ENCODE measurements around the gene SMIM44. TPM values are rescaled to one million over a fixed set of nuclear protein-coding genes. Genes with fewer than 3 reads are reported as not detected.

SMIM44 gene
- total and polyA plus RNA-seq, 9 of the 15 experiments (the other 6 are each of a cell fraction or from before 2014, with no cell fraction given), result not detected

GRCh38 chr19:3507371-3508120, 24.3 kb upstream of the SMIM44 start:
- in situ Hi-C loops (cut with MboI), result no loop called here
- ChIA-PET POLR2A (interaction anchor here (0.6 to 1.0 kb wide), 2 partner anchors 13 to 84 kb away, joined by 4 read pairs; no protein-coding TSS in a partner anchor), CTCF (ENCODE audit: low intra/inter-chr PET ratio) (no interaction called here)
- FAIRE-seq (peak; percentile 42), ATAC-seq (no peak), DNase-seq (ENCODE audit: extremely low read depth in 1 of 4, low spot score in 3 of 4) (peak; percentile 37 to 57 (median 50))
- Histone ChIP-seq H3K9me3 (replicated peaks; ENCODE audit: control insufficient read depth, insufficient read depth, low read depth, low read length) (no peaks in the 10 kb centered on the region), H3K36me3 (ENCODE audit: control insufficient read depth, insufficient read depth, low read length) (peaks cover 38% of the 10 kb centered on the region; the same call in 2 of the 3 replicates), H3K27me3 (ENCODE audit: control insufficient read depth in 2 of 2, insufficient read depth in 2 of 2, low read length in 2 of 2) (no peaks in the 10 kb centered on the region), H3K9me1 (ENCODE audit: control insufficient read depth, insufficient read depth, low read length) (peaks cover 14% of the 10 kb centered on the region), H2AFZ (ENCODE audit: low read depth, low read length) (no peak overlapping the region), H3K79me2 (ENCODE audit: control insufficient read depth, insufficient read depth, low read length) (peaks cover 67% of the 10 kb centered on the region), H3K9ac (ENCODE audit: insufficient read depth in 1 of 2, low read depth in 2 of 2, low read length in 2 of 2) (peak overlapping the region; percentile 30 to 94; a peak in 2 of 4 replicates), H3K4me2 (ENCODE audit: insufficient read depth, low read length) (peak overlapping the region; percentile 88), H4K20me1 (replicated peaks; ENCODE audit: control insufficient read depth, insufficient read depth, low read length) (peaks cover 45% of the 10 kb centered on the region), H3K27ac (ENCODE audit: extremely low read depth, low read depth, low read length) (peak overlapping the region; percentile 41; the same call in 1 of the 3 replicates), H3K4me3 (peak overlapping the region; percentile 99), H3K4me1 (replicated peaks in 1 of 2; ENCODE audit: control insufficient read depth in 2 of 2, insufficient read depth in 2 of 2, low read length in 2 of 2) (peaks cover 21 to 81% of the 10 kb centered on the region in 2 experiments; a peak in 4 of 5 replicates)
- BruUV-seq (replicated peaks), result TSS peak; percentile 37
- intact Hi-C loops (cut with micrococcal nuclease), result no loop called here
- 54% methylated on average over 25 of the region's 31 CpGs for WGBS (ENCODE audit: insufficient coverage, low coverage, missing lambda C conversion rate)
- TF ChIP-seq, protein P1, sequence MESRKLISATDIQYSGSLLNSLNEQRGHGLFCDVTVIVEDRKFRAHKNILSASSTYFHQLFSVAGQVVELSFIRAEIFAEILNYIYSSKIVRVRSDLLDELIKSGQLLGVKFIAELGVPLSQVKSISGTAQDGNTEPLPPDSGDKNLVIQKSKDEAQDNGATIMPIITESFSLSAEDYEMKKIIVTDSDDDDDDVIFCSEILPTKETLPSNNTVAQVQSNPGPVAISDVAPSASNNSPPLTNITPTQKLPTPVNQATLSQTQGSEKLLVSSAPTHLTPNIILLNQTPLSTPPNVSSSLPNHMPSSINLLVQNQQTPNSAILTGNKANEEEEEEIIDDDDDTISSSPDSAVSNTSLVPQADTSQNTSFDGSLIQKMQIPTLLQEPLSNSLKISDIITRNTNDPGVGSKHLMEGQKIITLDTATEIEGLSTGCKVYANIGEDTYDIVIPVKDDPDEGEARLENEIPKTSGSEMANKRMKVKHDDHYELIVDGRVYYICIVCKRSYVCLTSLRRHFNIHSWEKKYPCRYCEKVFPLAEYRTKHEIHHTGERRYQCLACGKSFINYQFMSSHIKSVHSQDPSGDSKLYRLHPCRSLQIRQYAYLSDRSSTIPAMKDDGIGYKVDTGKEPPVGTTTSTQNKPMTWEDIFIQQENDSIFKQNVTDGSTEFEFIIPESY (CRISPR knock-in tag; IDR thresholded peaks at IDR 0.05), result peak; percentile 77; the same call in 1 of the 2 replicates
- TF ChIP-seq POLR2AphosphoS2 (IDR thresholded peaks at IDR 0.05; ENCODE audit: low read length) (no peak), JUND (IDR thresholded peaks at IDR 0.05; ENCODE audit: borderline replicate concordance, low read depth, low read length) (peak; percentile 67), JUND (tag; IDR thresholded peaks at IDR 0.05; ENCODE audit: borderline replicate concordance, low read depth, low read length) (no peak; the same call in 2 of the 3 replicates), JUN (IDR thresholded peaks at IDR 0.05; ENCODE audit: borderline replicate concordance, low read depth, low read length) (peak; percentile 56; the same call in 1 of the 2 replicates), JUN (CRISPR knock-in tag; IDR thresholded peaks at IDR 0.05; ENCODE audit: borderline replicate concordance) (no peak), HDGF (IDR thresholded peaks at IDR 0.05) (peak; percentile 52; the same call in 1 of the 2 replicates)
- TF ChIP-seq, protein P2, sequence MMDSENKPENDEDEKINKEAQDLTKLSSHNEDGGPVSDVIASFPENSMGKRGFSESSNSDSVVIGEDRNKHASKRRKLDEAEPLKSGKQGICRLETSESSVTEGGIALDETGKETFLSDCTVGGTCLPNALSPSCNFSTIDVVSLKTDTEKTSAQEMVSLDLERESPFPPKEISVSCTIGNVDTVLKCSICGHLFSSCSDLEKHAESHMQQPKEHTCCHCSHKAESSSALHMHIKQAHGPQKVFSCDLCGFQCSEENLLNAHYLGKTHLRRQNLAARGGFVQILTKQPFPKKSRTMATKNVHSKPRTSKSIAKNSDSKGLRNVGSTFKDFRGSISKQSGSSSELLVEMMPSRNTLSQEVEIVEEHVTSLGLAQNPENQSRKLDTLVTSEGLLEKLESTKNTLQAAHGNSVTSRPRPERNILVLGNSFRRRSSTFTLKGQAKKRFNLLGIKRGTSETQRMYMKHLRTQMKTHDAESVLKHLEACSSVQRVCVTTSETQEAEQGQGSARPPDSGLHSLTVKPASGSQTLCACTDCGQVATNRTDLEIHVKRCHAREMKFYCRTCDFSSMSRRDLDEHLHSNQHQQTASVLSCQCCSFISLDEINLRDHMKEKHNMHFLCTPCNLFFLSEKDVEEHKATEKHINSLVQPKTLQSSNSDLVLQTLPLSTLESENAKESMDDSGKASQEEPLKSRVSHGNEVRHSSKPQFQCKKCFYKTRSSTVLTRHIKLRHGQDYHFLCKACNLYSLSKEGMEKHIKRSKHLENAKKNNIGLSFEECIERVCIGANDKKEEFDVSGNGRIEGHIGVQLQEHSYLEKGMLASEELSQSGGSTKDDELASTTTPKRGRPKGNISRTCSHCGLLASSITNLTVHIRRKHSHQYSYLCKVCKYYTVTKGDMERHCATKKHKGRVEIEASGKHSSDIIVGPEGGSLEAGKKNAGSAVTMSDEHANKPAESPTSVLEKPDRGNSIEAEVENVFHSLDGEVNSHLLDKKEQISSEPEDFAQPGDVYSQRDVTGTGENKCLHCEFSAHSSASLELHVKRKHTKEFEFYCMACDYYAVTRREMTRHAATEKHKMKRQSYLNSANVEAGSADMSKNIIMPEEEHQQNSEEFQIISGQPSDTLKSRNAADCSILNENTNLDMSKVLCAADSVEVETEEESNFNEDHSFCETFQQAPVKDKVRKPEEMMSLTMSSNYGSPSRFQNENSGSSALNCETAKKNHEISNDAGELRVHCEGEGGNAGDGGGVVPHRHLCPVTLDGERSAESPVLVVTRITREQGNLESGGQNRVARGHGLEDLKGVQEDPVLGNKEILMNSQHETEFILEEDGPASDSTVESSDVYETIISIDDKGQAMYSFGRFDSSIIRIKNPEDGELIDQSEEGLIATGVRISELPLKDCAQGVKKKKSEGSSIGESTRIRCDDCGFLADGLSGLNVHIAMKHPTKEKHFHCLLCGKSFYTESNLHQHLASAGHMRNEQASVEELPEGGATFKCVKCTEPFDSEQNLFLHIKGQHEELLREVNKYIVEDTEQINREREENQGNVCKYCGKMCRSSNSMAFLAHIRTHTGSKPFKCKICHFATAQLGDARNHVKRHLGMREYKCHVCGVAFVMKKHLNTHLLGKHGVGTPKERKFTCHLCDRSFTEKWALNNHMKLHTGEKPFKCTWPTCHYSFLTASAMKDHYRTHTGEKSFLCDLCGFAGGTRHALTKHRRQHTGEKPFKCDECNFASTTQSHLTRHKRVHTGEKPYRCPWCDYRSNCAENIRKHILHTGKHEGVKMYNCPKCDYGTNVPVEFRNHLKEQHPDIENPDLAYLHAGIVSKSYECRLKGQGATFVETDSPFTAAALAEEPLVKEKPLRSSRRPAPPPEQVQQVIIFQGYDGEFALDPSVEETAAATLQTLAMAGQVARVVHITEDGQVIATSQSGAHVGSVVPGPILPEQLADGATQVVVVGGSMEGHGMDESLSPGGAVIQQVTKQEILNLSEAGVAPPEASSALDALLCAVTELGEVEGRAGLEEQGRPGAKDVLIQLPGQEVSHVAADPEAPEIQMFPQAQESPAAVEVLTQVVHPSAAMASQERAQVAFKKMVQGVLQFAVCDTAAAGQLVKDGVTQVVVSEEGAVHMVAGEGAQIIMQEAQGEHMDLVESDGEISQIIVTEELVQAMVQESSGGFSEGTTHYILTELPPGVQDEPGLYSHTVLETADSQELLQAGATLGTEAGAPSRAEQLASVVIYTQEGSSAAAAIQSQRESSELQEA (IDR thresholded peaks at IDR 0.05; ENCODE audit: low read depth), result 0 out of 2 replicates have a peak, but pooled peaks have one; percentile 19
- TF ChIP-seq, protein P3, sequence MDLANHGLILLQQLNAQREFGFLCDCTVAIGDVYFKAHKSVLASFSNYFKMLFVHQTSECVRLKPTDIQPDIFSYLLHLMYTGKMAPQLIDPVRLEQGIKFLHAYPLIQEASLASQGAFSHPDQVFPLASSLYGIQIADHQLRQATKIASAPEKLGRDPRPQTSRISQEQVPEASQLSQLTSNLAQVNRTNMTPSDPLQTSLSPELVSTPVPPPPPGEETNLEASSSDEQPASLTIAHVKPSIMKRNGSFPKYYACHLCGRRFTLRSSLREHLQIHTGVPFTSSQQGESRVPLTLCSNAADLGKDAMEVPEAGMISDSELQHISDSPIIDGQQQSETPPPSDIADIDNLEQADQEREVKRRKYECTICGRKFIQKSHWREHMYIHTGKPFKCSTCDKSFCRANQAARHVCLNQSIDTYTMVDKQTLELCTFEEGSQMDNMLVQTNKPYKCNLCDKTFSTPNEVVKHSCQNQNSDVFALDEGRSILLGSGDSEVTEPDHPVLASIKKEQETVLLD (IDR thresholded peaks at IDR 0.05), result 0 out of 2 replicates have a peak, but pooled peaks have one; percentile 42

Data from K562 (cell line).